SK-N-SH treated with all-trans-retinoic acid at 6 μM for 48 hours (cell line): Measurements from ENCODE around the gene CGB7.
"Not testable (repeated sequence)": the region's sequence is repeated elsewhere in the genome, so short reads cannot be mapped to it uniquely, and the experiment has no call there.

Experiments
- CREB5 ChIP-seq: fragments of 250-450 bp; sonication (Bioruptor Pico); IDR thresholded peaks from 2 replicates; pipeline ENCODE4 v1.5.1; 2020; ENCODE audit warnings: low read depth, mild to moderate bottlenecking, moderate library complexity
- CSRNP3 ChIP-seq: fragments of 250-450 bp; sonication (Bioruptor Pico); IDR thresholded peaks from 2 replicates; pipeline ENCODE4 v1.5.1; 2021; ENCODE audit warnings: mild to moderate bottlenecking, moderate library complexity

GRCh38 chr19:49049011-49049410 lies 8.5 kb downstream of the CGB7 start, which contains the start of gene CGB8:
- not testable (repeated sequence) for TF ChIP-seq CSRNP3 (CRISPR knock-in tag); CREB5
